HG03064 (cell line): ENCODE data around the gene TMEM92.

Experiments used
- ATAC-seq: cut with Tn5 transposase; IDR thresholded peaks from one replicate; pipeline ENCODE4 v1.9.1; 2021; ENCODE audit warnings: low read depth; ENCODE audit not compliant: unreplicated experiment

Gene TMEM92

DNA sequence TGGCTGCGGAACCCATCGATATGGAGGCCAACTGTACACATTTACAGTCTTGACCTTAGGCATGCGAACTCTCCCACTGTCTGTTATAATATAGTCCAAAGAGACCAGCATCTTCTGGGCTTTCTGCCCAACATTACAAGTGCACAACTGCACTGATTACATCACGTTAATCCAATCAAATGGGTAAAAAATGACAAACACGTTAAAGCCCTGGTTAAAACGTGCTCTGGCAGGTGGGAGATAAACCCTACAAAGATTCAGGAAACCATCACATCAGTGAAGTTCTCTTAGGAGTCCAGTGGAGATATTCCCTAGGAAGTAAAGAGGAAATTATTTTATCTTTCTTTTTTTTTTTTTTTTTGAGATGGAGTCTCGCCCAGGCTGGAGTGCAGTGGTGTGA lies 48.0 kb downstream of the TMEM92 start:
- no peak for ATAC-seq

GRCh38 chr17:50323060-50323459 lies 48.8 kb downstream of the TMEM92 start:
- no peak for ATAC-seq

DNA sequence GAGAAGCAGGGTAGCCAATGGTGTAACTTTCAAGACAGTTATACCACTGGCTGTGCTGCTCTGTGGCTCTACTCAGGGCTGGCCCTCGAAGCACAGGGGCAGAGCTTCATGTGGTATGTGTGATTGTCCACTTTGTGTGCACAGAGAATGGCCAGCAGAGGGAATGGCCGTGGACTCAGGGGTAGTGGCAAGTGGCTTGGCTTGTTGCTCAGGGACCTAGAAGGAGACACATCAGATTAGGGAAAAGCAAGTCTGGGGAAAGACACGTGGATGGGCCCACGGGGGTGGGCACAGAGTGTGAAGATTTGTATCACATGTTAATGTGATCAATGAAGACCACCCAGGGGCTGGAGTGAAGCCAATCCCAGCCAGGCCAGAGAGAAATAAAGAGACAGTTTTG lies 51.6 kb downstream of the TMEM92 start:
- no peak for ATAC-seq

DNA sequence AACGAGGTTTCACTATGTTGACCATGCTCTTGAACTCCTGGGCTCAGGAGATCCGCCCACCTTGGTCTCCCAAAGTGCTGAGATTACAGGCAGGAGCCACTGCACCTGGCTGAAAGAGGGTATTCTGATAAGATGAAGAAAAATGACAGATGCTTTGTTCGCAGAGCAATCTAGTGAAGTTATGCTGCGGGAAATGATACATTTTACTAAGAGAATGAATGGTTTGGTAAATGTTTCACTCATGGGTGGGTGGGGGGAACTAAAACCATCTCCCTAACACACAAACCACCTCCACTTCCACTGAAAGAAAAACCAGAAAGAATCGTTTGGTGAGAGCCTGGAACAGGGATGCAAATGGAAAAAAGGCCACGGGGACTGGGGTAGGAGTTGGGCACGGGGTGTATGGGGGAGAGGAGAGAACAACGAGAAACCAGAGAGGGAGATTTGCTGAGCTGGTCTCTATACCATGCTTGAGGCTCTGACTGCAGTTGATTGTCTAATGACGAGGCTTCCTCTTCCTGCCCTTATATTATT lies 52.6 kb downstream of the TMEM92 start:
- no peak for ATAC-seq

DNA sequence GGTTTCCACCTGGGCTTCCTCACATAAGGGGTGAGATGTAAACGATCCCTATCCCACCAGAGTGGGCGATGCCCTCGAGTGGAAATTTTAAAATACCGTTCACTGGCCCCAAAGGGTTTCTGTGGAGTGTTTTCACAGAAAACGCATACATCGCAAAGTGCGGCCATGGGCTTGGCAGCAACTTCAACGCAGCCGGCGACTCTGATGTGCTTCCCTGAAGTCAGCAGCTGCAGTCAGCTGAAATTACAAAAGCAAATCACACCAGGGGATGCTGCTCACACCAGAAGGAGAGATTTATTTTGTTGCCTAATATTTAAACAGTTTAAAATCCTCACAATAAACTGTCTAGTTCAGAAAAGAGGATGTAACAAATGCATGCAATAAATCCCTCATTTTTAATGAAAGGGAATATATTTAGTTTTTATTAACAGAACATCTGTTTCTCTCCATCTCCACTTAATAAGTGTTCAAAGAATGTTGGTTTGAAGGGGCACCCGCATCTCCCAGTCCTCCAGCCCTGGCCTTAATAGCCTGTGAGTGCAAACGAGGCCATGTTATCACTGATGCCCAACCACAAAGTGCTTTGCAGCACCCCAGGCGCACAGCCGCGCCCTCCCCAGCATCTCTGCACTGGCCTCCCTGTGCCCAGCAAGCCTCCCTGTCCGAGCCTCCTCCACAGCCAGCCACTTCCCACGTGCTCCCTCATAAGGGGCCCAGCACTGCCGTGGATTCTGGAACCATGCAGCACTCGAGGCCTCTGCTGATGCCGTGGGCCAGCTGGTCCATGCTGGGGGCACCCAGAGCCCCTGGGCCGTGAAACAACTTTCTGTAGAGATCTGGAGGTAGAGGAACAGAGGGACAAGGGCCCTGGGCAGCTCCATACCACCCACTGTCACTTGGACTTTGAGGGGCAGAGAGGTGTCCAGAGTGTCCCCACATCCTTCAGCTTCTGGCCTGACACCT lies 54.4 kb downstream of the TMEM92 start:
- ATAC-seq = no peak

DNA sequence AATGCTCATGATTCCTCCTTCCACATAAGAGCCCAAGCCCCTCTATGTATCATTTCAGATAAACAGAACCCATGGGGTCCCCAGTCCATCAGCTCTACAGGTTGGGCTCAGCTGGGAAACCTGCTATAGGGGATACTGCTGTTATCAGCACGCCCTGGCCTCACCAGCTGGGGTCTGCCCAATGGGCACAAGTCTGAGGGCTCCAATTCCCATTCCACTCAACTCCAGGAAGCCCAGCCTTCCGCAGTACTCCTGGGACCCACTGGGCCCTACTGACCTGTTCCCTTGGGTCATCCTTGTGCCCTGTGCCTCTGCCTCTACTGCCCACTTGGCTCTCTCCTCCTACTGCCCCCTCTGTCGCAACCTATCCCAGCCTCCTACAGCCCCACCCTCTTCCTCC lies 55.5 kb downstream of the TMEM92 start:
- no peak for ATAC-seq

DNA sequence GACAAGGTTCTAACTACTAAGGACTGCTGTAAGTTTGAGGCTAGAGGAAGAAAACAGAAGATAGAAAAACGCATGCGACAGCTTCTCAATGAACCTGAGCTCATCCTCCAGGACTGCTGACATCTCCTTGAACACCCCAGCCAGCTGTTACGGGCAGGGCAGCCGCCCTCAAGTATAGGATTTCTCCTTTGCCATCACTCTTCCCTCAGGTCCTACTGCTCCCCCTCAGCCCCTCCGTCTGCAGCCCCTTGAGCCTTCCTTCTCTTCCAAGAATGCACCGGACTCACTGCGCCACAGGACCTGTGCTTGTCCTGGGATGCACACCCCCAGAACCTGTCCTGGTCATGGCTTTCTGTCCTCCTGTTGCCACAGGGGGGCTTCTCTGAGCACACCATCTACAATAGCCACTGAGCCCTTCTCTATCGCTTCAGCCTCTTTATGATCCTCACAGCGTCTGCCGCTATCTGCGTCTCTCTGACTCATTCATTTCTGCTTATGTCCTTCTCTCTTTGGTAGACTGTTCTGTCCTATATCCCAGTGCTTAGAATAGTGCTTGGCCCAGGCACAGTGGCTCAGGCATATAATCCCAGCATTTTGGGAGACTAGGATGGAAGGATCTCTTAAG lies 56.0 kb downstream of the TMEM92 start:
- ATAC-seq = no peak
